ENCODE data around the gene OR4K15. TPM values are rescaled to one million over a fixed set of nuclear protein-coding genes. Genes with fewer than 3 reads are reported as not detected.
"Not testable (repeated sequence)": the region's sequence is repeated elsewhere in the genome, so short reads cannot be mapped to it uniquely, and the experiment has no call there.

OR4K15 gene
- total and polyA plus RNA-seq, 2 of the 13 experiments (the other 11 are each of a cell fraction or from before 2014, with no cell fraction given) = not detected

DNA sequence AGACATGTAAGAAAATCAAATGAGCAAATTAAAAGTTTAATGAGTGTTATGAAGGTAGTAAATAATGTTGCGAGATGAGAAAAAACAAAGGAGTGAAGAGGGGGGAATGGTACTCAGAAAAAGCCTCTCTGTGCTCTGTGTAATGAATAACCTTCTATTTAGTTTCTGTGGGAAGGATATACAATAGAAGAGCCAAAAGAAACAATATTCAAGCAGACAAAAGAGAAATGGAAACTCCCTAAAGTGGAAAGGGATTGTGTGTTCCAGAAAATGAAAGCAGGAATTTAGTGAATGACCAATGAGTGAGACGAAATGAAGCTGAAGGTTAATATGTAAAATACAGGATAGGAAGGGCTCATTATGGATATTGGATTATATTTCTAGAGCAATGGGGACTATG lies 26.2 kb upstream of the OR4K15 start (continued):
- no peak for TF ChIP-seq ZNF20 (CRISPR knock-in tag; IDR thresholded peaks at IDR 0.05)
- TF ChIP-seq, protein P1, sequence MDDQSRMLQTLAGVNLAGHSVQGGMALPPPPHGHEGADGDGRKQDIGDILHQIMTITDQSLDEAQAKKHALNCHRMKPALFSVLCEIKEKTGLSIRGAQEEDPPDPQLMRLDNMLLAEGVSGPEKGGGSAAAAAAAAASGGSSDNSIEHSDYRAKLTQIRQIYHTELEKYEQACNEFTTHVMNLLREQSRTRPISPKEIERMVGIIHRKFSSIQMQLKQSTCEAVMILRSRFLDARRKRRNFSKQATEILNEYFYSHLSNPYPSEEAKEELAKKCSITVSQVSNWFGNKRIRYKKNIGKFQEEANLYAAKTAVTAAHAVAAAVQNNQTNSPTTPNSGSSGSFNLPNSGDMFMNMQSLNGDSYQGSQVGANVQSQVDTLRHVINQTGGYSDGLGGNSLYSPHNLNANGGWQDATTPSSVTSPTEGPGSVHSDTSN (CRISPR knock-in tag; IDR thresholded peaks at IDR 0.05; ENCODE audit: borderline replicate concordance) = no peak
- no peak for TF ChIP-seq RBM39 (IDR thresholded peaks at IDR 0.05; ENCODE audit: low read depth, low read length, poor library complexity, severe bottlenecking)
- TF ChIP-seq, protein P2, sequence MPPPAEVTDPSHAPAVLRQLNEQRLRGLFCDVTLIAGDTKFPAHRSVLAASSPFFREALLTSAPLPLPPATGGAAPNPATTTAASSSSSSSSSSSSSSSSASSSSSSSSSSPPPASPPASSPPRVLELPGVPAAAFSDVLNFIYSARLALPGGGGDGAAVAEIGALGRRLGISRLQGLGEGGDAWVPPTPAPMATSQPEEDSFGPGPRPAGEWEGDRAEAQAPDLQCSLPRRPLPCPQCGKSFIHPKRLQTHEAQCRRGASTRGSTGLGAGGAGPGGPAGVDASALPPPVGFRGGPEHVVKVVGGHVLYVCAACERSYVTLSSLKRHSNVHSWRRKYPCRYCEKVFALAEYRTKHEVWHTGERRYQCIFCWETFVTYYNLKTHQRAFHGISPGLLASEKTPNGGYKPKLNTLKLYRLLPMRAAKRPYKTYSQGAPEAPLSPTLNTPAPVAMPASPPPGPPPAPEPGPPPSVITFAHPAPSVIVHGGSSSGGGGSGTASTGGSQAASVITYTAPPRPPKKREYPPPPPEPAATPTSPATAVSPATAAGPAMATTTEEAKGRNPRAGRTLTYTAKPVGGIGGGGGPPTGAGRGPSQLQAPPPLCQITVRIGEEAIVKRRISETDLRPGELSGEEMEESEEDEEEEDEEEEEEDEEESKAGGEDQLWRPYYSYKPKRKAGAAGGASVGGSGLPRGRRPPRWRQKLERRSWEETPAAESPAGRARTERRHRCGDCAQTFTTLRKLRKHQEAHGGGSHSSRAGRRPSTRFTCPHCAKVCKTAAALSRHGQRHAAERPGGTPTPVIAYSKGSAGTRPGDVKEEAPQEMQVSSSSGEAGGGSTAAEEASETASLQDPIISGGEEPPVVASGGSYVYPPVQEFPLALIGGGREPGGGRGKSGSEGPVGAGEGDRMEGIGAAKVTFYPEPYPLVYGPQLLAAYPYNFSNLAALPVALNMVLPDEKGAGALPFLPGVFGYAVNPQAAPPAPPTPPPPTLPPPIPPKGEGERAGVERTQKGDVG (CRISPR knock-in tag; IDR thresholded peaks at IDR 0.05; ENCODE audit: borderline replicate concordance) = no peak

DNA sequence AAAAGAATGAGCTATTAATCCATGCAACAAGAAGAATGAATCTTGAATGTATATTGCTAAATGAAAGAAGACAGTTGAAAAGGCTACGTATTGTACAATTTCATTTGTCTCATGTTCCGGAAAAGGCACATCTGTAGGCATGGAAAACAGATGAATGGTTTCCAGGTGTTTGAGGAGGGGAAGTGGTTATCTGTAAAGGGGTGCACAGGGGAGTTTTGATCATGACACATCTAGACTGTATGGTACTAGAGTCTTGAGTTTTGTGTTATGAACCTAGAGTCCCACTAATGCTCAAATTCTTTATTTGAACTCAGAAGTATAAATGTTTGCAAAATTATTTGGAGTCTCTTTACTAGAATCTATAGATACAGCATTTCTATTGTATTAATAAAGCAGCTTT lies 5.7 kb upstream of the OR4K15 start:
- ATAC-seq; BruUV-seq (replicated peaks); DNase-seq (ENCODE audit: low spot score); in situ Hi-C loops (cut with HindIII; ENCODE audit: extremely low pct_ligation_motif_present, low pct_unique_long_range_greater_than_20kb); FAIRE-seq; H3K9me3 ChIP-seq (ENCODE audit: low read length); POLR2A ChIA-PET; H3K4me2 ChIP-seq (ENCODE audit: low read depth, low read length); CTCF ChIA-PET (ENCODE audit: low intra/inter-chr PET ratio, low total read pairs); H3K27ac ChIP-seq (ENCODE audit: extremely low read length, insufficient read depth, low read length); H2AFZ ChIP-seq (ENCODE audit: low read length); intact Hi-C loops (cut with micrococcal nuclease; ENCODE audit: unreplicated experiment); H3K4me1 ChIP-seq (ENCODE audit: insufficient read depth, low read length); H3K36me3 ChIP-seq (replicated peaks in 1 of 2; ENCODE audit: control insufficient read depth in 1 of 2, insufficient read depth in 2 of 2, low read length in 2 of 2); H4K20me1 ChIP-seq (ENCODE audit: insufficient read depth, low read length); H3K79me2 ChIP-seq (ENCODE audit: insufficient read depth, low read length); H3K4me3 ChIP-seq (replicated peaks in 1 of 3; ENCODE audit: insufficient read depth in 1 of 3, low read depth in 2 of 3, low read length in 3 of 3); H3K27me3 ChIP-seq (ENCODE audit: control insufficient read depth in 1 of 2, insufficient read depth in 2 of 2, low read length in 2 of 2); H3K9ac ChIP-seq (ENCODE audit: insufficient read depth, low read depth, low read length): not testable (repeated sequence)
- 6% methylated on average over 2 of the region's 2 CpGs for WGBS (ENCODE audit: low lambda C conversion rate)

Measured in HepG2 (cell line).